ENCODE data around the gene TGFBR3L.

DNA sequence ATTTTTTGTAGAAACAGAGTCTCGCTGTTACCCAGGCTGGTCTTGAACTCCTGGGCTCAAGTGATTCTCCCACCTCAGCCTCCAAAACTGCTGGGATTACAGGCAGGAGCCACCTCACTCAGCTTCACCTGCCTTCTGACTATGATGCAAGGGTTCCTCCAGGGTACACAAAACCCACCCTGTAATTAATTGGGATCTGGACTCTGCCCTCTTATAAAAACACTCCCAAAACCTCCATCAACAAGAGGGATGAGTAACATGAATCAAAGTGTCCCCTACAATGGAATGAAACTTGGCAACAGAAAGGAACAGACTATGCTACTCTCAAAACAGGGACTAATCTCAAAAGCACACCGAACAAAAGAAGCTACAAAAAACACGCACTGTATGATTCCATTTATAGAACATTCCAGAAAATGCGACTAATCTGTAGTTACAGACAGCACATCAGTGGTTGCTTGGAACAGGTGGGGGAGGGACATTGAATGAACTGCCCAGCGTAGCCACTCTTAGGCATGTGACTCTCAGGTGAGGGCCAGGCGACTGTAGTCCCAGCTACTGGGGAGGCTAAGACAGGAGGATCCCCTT is 37.3 kb upstream of the TGFBR3L start:
- no peak for TF ChIP-seq CTCF (conservative IDR thresholded peaks at IDR 0.05; ENCODE audit: low read length)
- TF ChIP-seq EZH2phosphoT487 (IDR thresholded peaks at IDR 0.05; ENCODE audit: borderline replicate concordance, low read depth, low read length), result no peak

Measured in OCI-LY7 (cell line).